ENCODE data around the gene BMP4. TPM values are rescaled to one million over a fixed set of nuclear protein-coding genes. Genes with fewer than 3 reads are reported as not detected.
A peak's percentile ranks its signal among the peaks of the same experiment; 100 is the strongest.

The BMP4 gene
- total and polyA plus RNA-seq, 2 of the 13 experiments (the other 11 are each of a cell fraction or from before 2014, with no cell fraction given): 56.4 to 169 TPM

DNA sequence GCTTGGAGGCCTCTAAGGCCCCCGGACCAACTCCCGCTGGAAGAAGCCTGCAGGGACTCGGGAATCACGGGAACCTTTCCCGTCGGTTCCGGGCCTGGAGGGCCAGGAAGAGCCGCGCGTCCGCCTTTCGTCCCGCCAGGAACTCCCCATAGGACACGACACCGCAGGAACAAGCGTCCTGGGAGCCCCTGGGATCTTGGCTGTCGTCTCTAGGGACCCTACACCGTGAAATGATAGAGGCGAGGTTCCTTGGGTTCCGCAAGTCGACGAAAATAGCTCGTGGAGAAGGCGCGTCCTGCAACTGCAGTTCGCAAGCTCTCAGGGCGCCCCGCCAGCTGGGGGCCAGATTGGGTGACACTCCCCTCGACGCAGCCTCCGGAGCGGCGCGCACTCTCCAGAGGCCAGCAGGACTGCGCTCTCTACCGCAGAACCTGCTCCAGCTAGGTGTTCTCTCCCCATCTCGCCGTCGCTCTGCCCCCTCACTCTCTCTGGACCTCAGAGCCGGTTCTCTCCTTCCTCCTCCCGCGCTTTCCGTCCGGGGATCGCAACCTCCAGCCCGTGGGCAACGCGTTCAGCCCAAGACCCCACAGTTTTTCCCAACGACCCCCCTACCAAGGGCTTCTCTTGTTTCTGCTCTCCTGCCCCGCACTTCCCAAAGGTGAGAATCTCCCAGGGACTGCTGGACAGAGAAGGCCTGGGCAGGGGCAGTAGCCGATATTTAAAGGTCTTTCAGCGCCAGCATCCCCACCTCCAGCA is 776 bp downstream of the BMP4 start (continued):
- TF ChIP-seq ZNF777 (CRISPR knock-in tag; IDR thresholded peaks at IDR 0.05) (peak; percentile 74), PATZ1 (CRISPR knock-in tag; IDR thresholded peaks at IDR 0.05) (peak; percentile 92), NCOA5 (CRISPR knock-in tag; IDR thresholded peaks at IDR 0.05) (no peak), BORCS8-MEF2B (CRISPR knock-in tag; IDR thresholded peaks at IDR 0.05) (peak; percentile 58; the same call in 1 of the 2 replicates), ZBTB21 (CRISPR knock-in tag; IDR thresholded peaks at IDR 0.05) (no peak), NPAS2 (CRISPR knock-in tag; IDR thresholded peaks at IDR 0.05; ENCODE audit: borderline replicate concordance) (no peak), ZNF33A (CRISPR knock-in tag; IDR thresholded peaks at IDR 0.05; ENCODE audit: borderline replicate concordance) (no peak), TFDP2 (CRISPR knock-in tag; IDR thresholded peaks at IDR 0.05) (0 out of 2 replicates have a peak, but pooled peaks have one; percentile 12), PAWR (CRISPR knock-in tag; IDR thresholded peaks at IDR 0.05; ENCODE audit: borderline replicate concordance) (no peak), ZNF264 (CRISPR knock-in tag; IDR thresholded peaks at IDR 0.05) (peak; percentile 23; the same call in 1 of the 2 replicates), ZNF446 (CRISPR knock-in tag; IDR thresholded peaks at IDR 0.05) (no peak), ZNF572 (CRISPR knock-in tag; IDR thresholded peaks at IDR 0.05) (no peak), NKX3-1 (CRISPR knock-in tag; IDR thresholded peaks at IDR 0.05) (peak; percentile 52; the same call in 1 of the 2 replicates), TGIF2 (CRISPR knock-in tag; IDR thresholded peaks at IDR 0.05) (peak; percentile 40; the same call in 1 of the 2 replicates), GTF3A (CRISPR knock-in tag; conservative IDR thresholded peaks at IDR 0.05) (no peak), SRY (CRISPR knock-in tag; IDR thresholded peaks at IDR 0.05) (peak; percentile 62; the same call in 1 of the 2 replicates), ZBTB26 (CRISPR knock-in tag; IDR thresholded peaks at IDR 0.05; ENCODE audit: borderline replicate concordance) (no peak), ZNF260 (CRISPR knock-in tag; IDR thresholded peaks at IDR 0.05; ENCODE audit: borderline replicate concordance, low read depth) (no peak)
- TF ChIP-seq, protein P1, sequence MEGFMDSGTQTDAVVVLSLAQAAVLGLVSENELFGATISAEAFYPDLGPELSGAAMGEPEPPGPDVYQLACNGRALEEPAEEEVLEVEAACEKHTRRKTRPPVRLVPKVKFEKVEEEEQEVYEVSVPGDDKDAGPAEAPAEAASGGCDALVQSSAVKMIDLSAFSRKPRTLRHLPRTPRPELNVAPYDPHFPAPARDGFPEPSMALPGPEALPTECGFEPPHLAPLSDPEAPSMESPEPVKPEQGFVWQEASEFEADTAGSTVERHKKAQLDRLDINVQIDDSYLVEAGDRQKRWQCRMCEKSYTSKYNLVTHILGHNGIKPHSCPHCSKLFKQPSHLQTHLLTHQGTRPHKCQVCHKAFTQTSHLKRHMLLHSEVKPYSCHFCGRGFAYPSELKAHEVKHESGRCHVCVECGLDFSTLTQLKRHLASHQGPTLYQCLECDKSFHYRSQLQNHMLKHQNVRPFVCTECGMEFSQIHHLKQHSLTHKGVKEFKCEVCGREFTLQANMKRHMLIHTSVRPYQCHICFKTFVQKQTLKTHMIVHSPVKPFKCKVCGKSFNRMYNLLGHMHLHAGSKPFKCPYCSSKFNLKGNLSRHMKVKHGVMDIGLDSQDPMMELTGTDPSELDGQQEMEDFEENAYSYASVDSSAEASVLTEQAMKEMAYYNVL (CRISPR knock-in tag; IDR thresholded peaks at IDR 0.05; ENCODE audit: borderline replicate concordance): no peak
- TF ChIP-seq, protein P2, sequence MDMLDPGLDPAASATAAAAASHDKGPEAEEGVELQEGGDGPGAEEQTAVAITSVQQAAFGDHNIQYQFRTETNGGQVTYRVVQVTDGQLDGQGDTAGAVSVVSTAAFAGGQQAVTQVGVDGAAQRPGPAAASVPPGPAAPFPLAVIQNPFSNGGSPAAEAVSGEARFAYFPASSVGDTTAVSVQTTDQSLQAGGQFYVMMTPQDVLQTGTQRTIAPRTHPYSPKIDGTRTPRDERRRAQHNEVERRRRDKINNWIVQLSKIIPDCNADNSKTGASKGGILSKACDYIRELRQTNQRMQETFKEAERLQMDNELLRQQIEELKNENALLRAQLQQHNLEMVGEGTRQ (IDR thresholded peaks at IDR 0.05; ENCODE audit: low read depth, low read length): no peak
- TF ChIP-seq, protein P2 (CRISPR knock-in tag; IDR thresholded peaks at IDR 0.05; ENCODE audit: borderline replicate concordance): no peak

Measured in HepG2 (cell line).